PC-3 (cell line): Measurements from ENCODE around the gene RBM33. TPM values are rescaled to one million over a fixed set of nuclear protein-coding genes. Genes with fewer than 3 reads are reported as not detected.

ENCODE experiments used
- ATAC-seq: fragments of 200-7000 bp; cut with Tn5 transposase; 2 replicates; pipeline ENCODE4 v1.9.1; 2020; ENCODE audit warnings: mild to moderate bottlenecking, moderate library complexity
- BruUV-seq: library from RNA; stranded (reverse); fragments of 400-500 nt; replicated peaks from 2 replicates; lab custom pipeline; 2021; lab: Mats Ljungman, UMichigan
- CTCF ChIA-PET: fragments of 300-600 bp; sonication (Branson Sonifier 250); formaldehyde crosslinking; loops from one replicate; lab custom pipeline; 2022; ENCODE audit warnings: antibody characterized with exemption; lab: Charles Lee
- POLR2A ChIA-PET: fragments of 300-600 bp; sonication (Branson Sonifier 250); formaldehyde crosslinking; loops from one replicate; lab custom pipeline; 2022; ENCODE audit warnings: antibody characterized with exemption; ENCODE audit not compliant: unreplicated experiment; lab: Charles Lee
- DNase-seq: peaks from one replicate; pipeline ENCODE4 v3.0.0-alpha.2; 2015
- H2AFZ ChIP-seq: fragments of 300-600 bp; sonication (generic); 2 replicates; pipeline ENCODE4 v1.6.0; 2016; ENCODE audit warnings: antibody characterized with exemption, low read length
- H3F3A ChIP-seq: fragments of 300-600 bp; sonication (generic); one replicate; pipeline ENCODE4 v1.6.0; 2017; ENCODE audit warnings: antibody characterized with exemption, low read length, control low read depth, mild to moderate bottlenecking; ENCODE audit not compliant: unreplicated experiment
- H3K27ac ChIP-seq: fragments of 300-600 bp; sonication (generic); 2 replicates; pipeline ENCODE4 v1.5.1; 2016; ENCODE audit warnings: mild to moderate bottlenecking, low read length
- H3K27me3 ChIP-seq: fragments of 300-600 bp; sonication (generic); 2 replicates; pipeline ENCODE4 v1.6.1; 2016; ENCODE audit warnings: low read length, mixed read lengths
- H3K36me3 ChIP-seq: fragments of 300-600 bp; sonication (generic); 2 replicates; pipeline ENCODE4 v1.6.1; 2016; ENCODE audit warnings: low read depth, mixed run types, low read length, mixed read lengths
- H3K4me1 ChIP-seq: fragments of 300-600 bp; sonication (generic); 2 replicates; pipeline ENCODE4 v1.5.1; 2016; ENCODE audit warnings: low read length; ENCODE audit not compliant: insufficient read depth
- H3K4me2 ChIP-seq: fragments of 300-600 bp; sonication (generic); 2 replicates; pipeline ENCODE4 v1.6.0; 2016; ENCODE audit warnings: low read length
- H3K4me3 ChIP-seq: fragments of 300-600 bp; sonication (generic); 2 replicates; pipeline ENCODE4 v1.5.1; 2016; ENCODE audit warnings: mild to moderate bottlenecking, low read length, mixed read lengths
- H3K79me2 ChIP-seq: fragments of 300-600 bp; sonication (generic); 2 replicates; pipeline ENCODE4 v1.6.1; 2017; ENCODE audit warnings: low read length, mixed read lengths
- H3K9ac ChIP-seq: fragments of 300-600 bp; sonication (generic); 2 replicates; pipeline ENCODE4 v1.6.0; 2016; ENCODE audit warnings: mild to moderate bottlenecking, low read length
- H3K9me2 ChIP-seq: fragments of 300-600 bp; sonication (generic); replicated peaks from 2 replicates; pipeline ENCODE4 v1.6.1; 2016; ENCODE audit warnings: mixed run types, low read length, mixed read lengths
- H3K9me3 ChIP-seq: fragments of 300-600 bp; sonication (generic); 2 replicates; pipeline ENCODE4 v1.6.1; 2016; ENCODE audit warnings: low read length, mixed read lengths
- H4K20me1 ChIP-seq: fragments of 300-600 bp; sonication (generic); 2 replicates; pipeline ENCODE4 v1.6.1; 2016; ENCODE audit warnings: low read length, mixed read lengths
- CTCF ChIP-seq: fragments of 300-600 bp; sonication (generic); conservative IDR thresholded peaks from 2 replicates; pipeline ENCODE4 v1.5.1; 2017; ENCODE audit warnings: antibody characterized with exemption, low read depth, mild to moderate bottlenecking, low read length
- EZH2 ChIP-seq: fragments of 300-600 bp; sonication (generic); IDR thresholded peaks from one replicate; pipeline ENCODE4 v1.6.1; 2017; ENCODE audit warnings: antibody characterized with exemption, mild to moderate bottlenecking, low read length; ENCODE audit not compliant: unreplicated experiment
- EZH2phosphoT487 ChIP-seq: fragments of 300-600 bp; sonication (generic); IDR thresholded peaks from 2 replicates; pipeline ENCODE4 v1.6.1; 2018; ENCODE audit warnings: mild to moderate bottlenecking, antibody characterized with exemption, low read length, borderline replicate concordance
- intact Hi-C: fragments of 100-400 bp; cut with micrococcal nuclease; formaldehyde crosslinking; loops from 2 replicates; pipeline ENCODE4 v1.9.0; 2023
- total RNA-seq: library from RNA; depleted of rRNA; stranded (reverse); fragments of >200 nt; gene quantifications from 2 replicates; pipeline ENCODE4 v1.2.3, GENCODE V29; 2014

The RBM33 gene
- total RNA-seq, 1 experiment from 2014 or later = 25.3 TPM

- POLR2A ChIA-PET = no interaction called here
- Histone ChIP-seq H3K4me3 (no peak overlapping the region), H3K36me3 (peaks cover 34% of the 10 kb centered on the region), H3K9ac (no peak overlapping the region), H4K20me1 (peaks cover 26% of the 10 kb centered on the region), H2AFZ (no peak overlapping the region), H3F3A (peaks cover 7% of the 10 kb centered on the region), H3K9me2 (no peaks in the 10 kb centered on the region), H3K4me1 (peaks cover 16% of the 10 kb centered on the region), H3K27me3 (no peaks in the 10 kb centered on the region), H3K27ac (no peak overlapping the region), H3K79me2 (peaks cover 5% of the 10 kb centered on the region; the same call in 1 of the 2 replicates), H3K9me3 (no peaks in the 10 kb centered on the region), H3K4me2 (no peak overlapping the region)
- intact Hi-C loops = no loop called here
- no TSS peak for BruUV-seq
- ATAC-seq = no peak
- CTCF ChIA-PET = no interaction called here
- DNase-seq = no peak
- TF ChIP-seq EZH2 (no peak), CTCF (no peak)
These were observed 61.3 kb downstream of the RBM33 start for GRCh38 chr7:155705623-155706360.

- peaks cover 7% of the 10 kb centered on the region for H3F3A ChIP-seq
- H3K27me3 ChIP-seq = no peaks in the 10 kb centered on the region
- no TSS peak for BruUV-seq
- ChIA-PET CTCF (no interaction called here), POLR2A (no interaction called here)
- H3K4me3 ChIP-seq = no peak overlapping the region
- H3K36me3 ChIP-seq = peaks cover 34% of the 10 kb centered on the region
- ATAC-seq (no peak), DNase-seq (no peak)
- intact Hi-C loops = no loop called here
- H3K9ac ChIP-seq = no peak overlapping the region
- TF ChIP-seq EZH2phosphoT487 = no peak
- TF ChIP-seq EZH2 = no peak
- no peak for TF ChIP-seq CTCF
- H3K27ac ChIP-seq = no peak overlapping the region
- H3K4me2 ChIP-seq = no peak overlapping the region
- H3K4me1 ChIP-seq = peaks cover 16% of the 10 kb centered on the region
- H3K9me2 ChIP-seq = no peaks in the 10 kb centered on the region
- H3K9me3 ChIP-seq = no peaks in the 10 kb centered on the region
- peaks cover 5% of the 10 kb centered on the region; the same call in 1 of the 2 replicates for H3K79me2 ChIP-seq
- no peak overlapping the region for H2AFZ ChIP-seq
- H4K20me1 ChIP-seq = peaks cover 26% of the 10 kb centered on the region
These were observed 61.9 kb downstream of the RBM33 start for GRCh38 chr7:155706376-155706775.

GRCh38 chr7:155709453-155709852 lies 65.0 kb downstream of the RBM33 start:
- Histone ChIP-seq H3K27me3 (no peaks in the 10 kb centered on the region), H3K9me3 (no peaks in the 10 kb centered on the region), H3K36me3 (peaks cover 33% of the 10 kb centered on the region), H4K20me1 (0 out of 2 replicates have a peak, but pooled peaks cover 14% of the 10 kb centered on the region), H3K4me3 (no peak overlapping the region), H3F3A (no peaks in the 10 kb centered on the region), H3K9me2 (no peaks in the 10 kb centered on the region), H2AFZ (no peak overlapping the region), H3K9ac (no peak overlapping the region), H3K27ac (no peak overlapping the region), H3K4me2 (no peak overlapping the region), H3K4me1 (no peaks in the 10 kb centered on the region), H3K79me2 (peaks cover 17% of the 10 kb centered on the region)
- intact Hi-C loops = no loop called here
- ChIA-PET CTCF (no interaction called here), POLR2A (interaction anchor here (0.7 kb wide), 1 partner anchor 340 kb away, joined by 11 read pairs; no protein-coding TSS in a partner anchor)
- DNase-seq = no peak
- no peak for ATAC-seq
- no TSS peak for BruUV-seq
- TF ChIP-seq EZH2 (no peak), EZH2phosphoT487 (no peak), CTCF (no peak)
